HG03175 (cell line): ENCODE results near the gene SMPX.

Experiments used
- ATAC-seq: cut with Tn5 transposase; IDR thresholded peaks from one replicate; pipeline ENCODE4 v1.9.1; 2021; ENCODE audit warnings: mild to moderate bottlenecking, moderate library complexity; ENCODE audit not compliant: unreplicated experiment

Gene SMPX

DNA sequence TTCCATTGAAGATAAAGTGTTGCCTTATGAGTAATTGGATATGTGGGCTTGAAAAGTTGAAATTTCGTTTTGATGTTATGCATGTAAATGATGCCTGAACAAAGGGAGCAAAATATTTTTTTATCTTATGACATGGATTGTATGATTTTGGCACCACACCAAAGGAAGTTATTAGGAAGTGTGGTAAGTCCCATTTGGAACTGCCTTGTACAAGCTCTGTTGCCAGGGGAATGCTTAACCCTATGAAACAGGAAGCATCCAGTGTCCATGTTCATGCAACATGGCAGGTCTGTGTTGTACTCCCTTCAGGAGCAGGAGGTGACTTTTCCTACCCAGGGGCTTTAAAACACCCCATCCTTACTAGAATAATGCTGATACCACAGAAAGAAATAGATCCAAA, 13.2 kb downstream of the SMPX start:
- no peak for ATAC-seq

DNA sequence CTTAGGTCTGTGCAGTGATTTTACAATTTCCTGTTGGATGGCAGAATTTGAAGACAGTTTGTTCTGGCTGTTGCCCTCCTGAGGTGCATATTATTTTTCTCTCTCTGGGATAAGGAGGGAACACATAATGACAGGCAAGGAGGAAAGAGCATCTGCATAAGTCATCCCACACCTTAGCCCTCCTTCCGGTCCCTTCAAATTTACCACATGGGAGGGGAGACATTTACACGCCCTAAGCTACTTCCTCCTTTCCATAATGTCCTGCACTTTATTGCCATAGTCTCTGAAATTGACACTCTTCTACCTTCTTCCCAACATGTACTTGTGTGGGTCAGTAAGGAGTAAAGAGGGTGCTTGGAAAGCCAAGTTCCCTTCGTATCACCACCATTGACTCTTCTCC, 13.9 kb downstream of the SMPX start:
- ATAC-seq: no peak

DNA sequence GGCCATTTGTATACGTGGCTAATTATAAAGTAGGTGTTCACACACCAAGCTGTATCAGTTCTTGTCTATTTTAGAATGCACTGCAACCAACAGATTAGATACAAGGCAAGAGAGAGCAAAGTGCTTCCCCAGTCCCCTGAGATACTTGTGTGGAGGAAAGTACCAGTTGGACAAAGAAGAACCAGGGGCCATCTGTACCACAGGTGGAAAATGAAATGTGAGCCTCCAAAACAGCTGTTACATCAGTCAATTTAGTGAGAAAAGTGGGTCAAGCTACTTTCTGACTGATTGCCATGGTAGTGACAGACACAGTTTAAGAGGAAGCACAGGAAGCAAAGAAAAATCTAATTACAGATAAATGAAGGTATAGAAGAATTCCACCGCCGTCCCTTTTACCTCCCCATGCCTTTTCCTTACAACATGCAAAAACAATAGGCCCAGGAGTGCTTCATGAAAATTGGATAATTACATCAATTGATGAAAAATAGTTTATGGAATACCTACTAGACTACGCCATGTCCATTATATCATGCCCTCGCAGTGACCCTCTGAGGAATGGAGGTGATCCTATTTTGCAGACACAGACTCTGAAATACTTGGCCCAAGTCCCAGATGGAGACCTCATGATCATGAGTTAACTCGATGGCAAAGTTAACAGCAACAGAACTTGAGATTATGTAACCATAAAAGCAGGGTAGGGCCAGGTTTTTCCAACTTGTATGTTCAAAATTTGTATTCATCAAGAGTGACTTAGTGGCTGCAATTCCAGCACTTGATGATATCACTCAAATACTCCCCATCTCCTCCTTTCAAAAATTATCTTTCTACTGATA, 15.8 kb downstream of the SMPX start:
- no peak for ATAC-seq

DNA sequence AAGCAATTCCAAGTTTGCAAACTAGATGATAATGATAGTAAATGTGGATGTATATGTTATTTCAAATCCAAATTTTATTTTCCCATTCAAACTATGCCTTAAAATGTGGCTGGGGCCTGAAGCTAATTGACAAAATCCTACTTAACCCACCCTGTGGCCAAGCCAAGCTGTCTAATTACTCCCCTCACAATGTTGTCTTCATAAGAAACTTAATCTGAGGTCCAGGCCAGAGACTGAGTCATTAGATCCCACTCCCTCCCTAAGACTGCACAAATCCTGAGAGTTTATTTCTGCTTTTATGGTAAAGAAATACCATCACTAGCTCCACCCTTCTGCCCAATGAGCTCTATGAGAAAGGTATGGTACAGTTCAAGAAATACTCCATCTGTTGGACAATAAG, 16.6 kb downstream of the SMPX start:
- ATAC-seq: no peak

DNA sequence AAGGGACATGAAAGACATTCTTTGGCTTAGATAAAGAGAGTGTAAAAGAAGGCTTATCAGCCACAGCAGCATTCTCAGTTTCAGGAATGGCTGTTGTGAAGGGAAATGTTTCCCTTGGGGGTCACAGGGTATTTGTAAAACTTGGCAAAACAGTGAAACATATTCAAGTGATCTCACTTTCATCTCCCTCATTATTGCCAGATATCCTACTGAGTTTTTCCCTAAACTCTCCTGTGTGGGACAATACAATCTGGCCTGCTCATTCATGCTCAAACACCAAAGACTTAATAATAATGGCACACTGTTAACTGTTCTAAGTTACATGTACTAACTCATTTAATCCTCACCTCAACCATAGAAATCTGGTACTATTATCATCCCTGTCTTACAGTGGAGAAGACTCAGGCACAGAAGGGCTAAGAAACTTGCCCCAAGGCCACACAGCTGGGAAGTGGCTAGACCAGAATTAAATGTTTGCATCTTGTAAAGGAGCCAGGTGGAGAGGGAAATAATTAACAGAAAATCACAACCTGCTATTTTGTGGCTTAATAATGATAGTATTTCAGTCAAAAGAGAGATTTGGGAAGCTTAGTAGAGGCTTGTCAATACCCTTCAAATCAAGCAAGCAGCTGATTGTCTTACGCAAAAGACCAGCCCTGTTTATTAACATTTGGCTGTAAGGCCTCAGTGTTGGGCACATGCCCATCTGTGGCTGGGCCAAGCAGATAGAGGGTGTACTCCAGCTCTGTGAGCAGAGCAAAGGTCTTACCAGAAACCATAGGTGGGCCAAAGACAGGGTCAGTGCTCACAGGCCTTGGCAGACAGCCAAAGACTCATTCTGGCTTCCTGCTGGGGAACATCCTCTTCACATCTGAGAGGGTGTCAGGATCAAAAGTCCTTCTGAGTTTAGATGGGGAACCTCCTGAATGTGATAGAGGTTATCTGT, 17.3 kb downstream of the SMPX start:
- no peak for ATAC-seq

DNA sequence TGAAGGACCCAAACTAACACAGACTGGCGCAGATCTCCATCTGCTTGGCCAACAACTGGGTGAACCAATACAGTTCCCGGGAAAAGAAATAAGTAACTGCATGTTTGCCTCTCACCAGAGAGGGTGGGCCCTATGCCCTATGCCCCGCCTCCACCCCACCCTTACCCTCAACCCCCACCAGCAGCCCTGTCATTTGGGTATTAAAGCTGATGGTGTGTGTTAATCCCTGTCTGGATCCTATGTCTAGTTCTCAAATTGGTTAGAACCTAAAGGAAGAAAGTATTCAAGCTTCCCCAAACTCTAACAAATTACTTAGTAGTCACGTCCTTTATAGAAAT, 19.0 kb downstream of the SMPX start:
- ATAC-seq: no peak

DNA sequence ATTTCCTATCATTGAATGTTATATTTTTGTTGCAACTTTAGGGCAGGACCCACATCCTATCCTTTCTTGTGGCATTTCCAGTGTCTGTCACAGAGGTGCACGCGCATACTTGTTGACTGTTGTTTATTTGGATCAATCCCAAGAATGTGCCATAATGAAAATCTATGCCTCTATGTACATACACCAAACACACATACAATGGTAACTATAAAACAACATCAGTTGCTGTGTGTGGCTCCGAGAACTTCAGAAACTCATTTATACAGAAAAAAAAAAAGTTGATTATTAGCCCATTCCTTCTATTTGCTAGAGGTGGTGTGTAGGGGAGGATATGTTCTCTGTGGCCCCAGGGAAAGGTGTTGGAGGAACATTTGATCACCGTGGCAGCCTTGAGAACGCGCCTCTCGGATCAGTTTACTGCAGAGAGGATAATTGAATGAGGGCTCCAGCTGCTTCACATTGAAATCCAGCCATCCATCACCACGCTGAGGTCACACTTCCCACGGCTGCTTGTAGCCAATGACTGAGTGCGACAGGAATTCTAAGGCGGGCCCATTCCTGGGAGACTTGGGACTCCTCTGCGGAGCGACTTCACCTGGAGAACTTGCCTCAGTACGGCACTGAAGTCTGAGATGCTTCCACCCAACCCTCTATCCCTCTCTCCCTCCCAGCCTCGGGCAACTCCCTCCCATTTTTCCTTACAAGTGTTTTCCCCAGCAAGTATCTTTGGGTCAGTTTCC, 19.5 kb downstream of the SMPX start:
- ATAC-seq: no peak

DNA sequence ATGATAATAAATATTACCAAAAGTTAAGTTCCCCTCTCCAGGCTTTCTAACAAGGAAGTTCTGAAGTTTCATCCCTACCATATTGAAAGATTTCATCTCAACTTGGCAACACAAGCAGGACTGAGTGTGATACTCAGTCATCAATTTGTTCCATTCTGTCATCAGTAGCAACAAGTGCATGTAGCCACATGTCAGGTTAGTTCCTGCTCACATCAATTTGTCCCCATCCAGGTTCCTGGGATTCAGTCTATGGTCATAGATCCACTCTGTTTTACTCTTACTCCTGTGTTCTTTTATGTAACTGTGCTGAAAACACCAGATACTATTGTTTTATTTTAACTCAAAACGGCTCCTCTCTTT, 22.2 kb downstream of the SMPX start:
- ATAC-seq: no peak

DNA sequence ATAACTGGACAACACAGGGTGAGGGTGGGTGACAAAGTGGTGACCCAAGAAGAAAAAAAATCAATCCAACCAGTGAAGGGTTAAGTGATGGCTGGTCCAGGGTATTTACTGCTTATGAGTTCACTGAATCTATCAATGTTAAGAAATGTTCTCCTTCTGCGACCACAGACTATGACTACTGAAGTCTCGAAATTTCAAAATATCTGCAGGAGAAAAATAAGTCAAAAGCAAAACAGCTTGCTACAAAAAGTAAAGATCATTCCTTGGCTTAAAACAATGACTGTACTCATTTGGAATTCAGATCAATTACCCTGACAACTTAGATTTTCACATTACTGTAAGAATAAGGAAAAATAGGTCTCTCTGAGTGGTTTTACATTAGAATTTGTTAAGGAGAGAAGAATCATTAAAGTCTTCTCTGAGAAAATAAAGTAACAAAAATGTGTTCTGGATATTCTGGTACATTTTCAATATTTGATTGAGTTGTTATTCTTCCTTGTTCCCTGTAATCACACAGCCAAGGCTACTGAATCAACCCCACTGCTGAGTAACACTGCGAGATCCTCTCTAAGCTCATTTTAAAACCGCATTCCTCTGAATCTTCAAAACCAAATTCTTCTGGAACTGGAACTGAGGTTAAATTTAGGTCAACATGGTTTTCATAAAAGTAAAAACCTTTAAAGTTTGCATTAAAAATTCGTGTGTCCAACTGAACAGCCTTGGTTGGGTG, 22.7 kb downstream of the SMPX start:
- ATAC-seq: no peak

DNA sequence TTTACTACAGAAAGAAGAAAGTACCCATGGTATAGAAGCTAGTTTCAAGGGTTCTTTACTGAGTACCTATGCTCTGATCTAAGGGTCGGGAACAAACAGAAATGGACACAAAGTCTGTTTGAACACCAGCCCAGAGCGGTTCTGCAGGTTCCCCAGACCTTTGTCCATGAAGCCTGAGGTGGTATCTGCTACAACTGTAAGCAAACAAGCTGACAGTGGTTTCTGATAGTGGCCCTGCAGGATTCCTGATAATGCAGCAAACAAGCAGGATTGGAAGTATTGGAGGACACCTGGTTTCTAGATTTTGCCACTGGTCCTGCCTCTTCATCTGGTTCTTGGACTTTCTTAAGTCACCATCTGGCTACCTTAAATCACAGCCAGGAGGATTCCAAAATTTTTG, 23.7 kb downstream of the SMPX start:
- ATAC-seq: no peak

DNA sequence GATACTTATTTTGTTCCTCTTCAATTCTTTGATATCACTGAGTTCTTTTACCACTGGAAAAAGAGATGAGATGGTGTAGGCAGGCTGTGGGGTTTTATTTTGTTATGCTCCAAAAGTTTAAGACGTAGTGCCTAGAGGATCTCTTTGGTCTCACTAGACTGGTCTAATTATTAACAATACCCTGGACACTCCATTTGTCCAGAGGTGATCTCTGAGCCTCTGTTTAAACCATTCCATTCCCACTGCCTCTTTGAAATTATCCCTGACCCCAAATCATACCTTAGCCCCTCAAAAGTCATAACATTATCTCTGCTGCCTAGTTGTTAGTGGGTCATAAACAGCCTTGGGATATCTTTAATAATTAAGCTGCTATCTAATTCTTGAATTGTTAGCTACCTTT, 24.2 kb downstream of the SMPX start:
- no peak for ATAC-seq

DNA sequence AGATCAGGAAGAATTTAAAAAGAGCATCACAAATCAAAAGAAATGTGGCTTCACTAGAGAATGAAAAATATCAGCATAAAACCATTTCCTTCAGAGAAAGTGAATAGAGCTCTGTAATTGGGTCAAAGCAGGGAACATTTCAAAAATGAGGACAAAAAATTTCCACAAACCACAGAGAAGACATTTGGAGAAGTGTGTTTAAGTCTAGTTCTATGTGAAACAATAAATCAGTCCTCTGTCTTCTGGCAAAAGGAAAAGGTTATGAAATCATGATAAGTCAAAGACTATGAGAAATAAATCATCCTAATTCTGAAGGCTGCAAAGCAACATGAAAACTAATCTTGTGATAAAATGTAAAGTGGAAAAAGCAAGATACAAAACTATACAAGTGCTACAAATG, 27.9 kb downstream of the SMPX start:
- ATAC-seq: no peak

DNA sequence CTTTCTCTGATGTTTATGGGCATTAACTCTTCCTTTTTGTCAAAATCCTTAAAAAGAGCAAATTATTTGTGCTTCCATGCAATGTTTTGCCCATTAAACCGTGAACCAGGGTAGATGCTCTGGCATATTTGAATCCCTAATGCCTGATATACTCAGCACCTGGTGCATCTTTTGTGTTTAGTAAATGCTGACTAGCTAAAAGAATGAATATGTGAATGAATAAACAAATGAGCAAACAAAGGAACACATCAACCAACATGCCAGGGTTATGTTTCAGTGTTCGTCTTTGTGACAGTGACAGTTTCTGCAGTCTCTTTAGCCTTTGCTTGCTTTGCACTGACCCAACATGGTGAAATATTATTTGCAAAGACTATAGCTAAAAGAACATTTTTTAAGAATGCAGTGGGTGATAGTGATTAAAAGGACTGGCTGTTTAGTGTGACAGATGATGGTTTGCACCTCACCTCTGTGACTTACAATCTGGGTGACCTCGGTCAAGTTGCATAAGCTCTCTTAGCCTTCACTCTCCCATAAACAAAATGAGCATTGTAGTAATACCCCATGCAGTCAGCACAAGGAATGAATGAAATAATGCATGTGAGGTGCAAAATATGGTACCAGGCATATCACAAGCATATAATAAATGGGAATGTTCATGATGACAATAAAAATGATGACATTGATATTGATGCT, 29.5 kb downstream of the SMPX start:
- no peak for ATAC-seq

DNA sequence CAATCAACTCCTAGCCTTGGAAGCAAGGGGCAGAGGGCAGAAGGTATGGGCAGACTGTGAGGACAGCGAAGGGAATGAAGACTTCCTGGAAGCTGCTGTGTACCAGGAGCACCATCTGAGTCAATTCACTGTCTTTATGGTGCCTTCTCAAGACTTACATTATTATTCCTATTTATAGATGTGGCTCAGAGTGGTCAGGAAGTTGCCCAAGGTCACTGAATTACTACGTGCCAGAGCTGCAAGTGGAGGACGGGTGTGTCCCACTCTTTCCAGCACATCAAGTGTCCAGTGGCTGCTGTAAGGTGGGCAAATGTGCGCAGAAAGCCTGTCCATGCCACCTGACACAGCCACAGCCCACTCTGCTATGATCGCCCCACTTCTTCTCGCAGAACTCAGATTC, 32.0 kb downstream of the SMPX start:
- ATAC-seq: no peak

DNA sequence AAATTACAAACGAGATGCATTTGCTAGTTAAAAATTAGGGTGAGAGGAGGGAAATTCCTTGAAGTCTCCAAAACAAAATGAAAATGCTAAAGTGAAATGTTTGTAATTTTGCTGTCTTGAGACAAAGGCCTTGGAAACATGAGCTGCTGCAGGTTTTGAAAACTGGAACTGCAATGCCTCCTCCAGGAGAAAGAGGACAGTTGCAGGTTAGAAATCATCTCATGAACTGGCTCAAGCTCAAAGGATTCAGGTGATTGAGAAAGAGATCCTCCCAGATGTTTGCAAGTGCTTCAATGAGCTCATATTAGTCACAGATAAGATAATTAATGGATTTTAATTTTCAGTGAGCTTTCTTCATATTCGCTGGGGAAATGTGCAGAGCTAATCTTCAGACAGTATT, 32.4 kb downstream of the SMPX start:
- no peak for ATAC-seq

DNA sequence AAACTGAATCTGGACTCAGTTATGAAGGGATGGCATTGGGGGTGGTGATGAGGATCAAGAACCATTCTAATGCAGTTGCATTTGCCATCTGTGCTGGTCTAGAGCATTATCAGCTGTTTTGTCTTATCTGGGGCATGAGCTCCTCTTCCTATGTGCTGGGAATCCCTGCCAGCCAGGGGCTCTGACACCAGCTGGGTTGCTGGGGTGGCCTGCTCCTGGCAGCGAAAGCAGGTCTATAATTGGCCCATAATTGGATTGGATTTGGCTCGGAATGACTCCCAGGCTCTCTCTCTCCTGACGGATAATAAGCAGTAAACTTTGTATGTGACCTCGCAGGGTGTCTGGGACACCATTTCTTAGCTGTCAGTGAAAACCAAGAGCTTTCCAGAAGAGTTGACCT, 34.1 kb downstream of the SMPX start:
- no peak for ATAC-seq

DNA sequence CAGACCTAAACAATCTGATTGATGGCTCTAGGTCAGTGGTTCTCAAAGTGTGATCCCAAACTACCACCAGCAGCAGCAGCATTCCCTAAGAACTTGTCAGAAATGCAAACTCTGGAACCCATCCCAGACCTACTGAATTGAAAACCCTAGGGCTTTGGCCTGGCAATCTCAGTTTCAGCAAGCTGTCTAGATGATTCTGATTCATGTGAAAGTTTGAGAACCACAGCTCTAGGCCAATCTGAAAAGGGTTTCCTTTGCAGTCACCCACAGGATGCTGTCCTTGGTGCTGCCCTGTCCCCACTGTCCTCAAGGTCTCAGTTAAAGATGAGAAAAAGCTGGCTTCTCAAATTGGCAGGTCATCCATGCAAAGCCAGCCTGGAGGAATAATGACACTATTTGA, 34.8 kb downstream of the SMPX start:
- no peak for ATAC-seq

DNA sequence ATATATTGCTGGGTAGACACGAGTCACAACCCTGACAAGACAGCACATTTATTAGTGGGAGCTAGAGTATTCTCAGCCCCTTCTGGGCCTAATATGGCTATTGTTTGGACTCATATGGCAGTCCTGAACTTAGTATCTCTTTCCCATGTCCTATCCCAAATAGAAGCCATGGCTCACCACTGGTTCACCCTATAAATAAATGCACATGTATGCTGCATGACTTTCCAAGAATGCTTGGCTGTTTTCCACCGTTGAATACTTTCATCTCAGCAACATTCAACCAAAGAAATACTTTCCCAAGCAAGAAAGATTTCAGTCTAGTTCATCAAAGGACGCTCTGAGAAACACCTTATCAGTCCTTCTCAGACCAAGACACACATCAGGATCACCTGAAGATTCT, 36.7 kb downstream of the SMPX start:
- no peak for ATAC-seq

DNA sequence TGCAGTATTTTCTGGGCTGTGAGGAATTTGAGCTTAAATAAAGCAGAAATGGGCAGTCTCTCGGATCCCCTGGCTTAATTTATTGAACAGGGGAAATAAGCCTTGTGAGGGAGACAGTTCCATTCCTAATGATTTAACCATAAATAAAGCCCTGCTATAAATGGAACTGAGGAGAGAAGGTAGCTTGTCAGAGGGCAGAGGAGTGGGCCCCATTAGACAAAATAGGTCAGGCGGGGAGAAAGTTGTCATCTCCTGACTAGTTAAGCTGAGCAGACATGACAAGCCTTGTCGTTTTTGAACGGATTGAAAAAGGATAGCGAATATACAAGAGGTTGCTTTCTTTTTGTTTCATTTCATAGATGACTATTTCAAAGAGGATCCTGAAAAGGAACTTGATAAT, 39.3 kb downstream of the SMPX start:
- no peak for ATAC-seq

DNA sequence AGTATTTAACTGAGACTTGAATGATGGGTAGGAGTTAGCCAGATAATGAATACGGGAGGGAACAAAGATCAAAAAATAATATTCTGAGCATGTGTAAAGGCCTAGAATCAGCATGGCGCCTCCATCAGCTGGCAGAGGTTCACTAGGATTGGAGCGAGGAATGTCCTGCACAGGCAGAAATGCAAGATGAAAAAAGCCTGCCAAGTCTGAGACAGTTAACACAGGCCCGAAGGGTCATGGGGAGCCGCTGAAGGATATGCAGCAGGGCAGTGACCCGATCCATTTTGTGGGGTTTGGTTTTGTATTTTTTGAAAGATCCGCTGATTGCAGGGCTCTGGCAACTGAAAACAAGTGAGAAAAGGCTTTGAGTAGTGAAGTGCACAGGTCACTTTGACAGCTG, 40.1 kb downstream of the SMPX start:
- no peak for ATAC-seq
